NCI-H82 treated with DMSO at 0.1 percent for 48 hours (cell line): ENCODE data around the gene NAV1.

Source experiments
- DNase-seq: peaks from one replicate; lab custom pipeline; 2025; ENCODE audit not compliant: unreplicated experiment; lab: John Stamatoyannopoulos, UW

NAV1 gene

DNA sequence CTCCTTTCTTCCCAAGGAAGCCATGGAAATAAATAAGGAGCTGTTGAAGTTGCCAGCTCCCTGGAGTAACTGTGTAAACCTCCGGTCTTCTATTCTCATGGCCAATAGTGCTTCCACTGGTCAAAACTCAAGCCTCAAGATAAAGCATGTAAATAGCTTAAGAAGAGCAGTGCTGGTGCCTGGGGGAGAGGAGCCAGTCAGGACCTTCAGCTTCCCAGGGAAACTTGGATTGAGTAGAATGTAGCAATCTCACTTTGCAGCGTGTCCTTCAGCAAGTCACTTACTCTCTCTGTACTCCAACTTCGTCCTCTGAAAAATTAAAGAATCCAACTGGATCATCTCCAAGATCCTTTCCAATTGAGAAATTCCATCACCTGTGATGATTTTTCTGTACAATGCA lies 44.7 kb downstream of the NAV1 start:
- DNase-seq: no peak

GRCh38 chr1:201584471-201585092 lies 45.7 kb downstream of the NAV1 start:
- DNase-seq: no peak

DNA sequence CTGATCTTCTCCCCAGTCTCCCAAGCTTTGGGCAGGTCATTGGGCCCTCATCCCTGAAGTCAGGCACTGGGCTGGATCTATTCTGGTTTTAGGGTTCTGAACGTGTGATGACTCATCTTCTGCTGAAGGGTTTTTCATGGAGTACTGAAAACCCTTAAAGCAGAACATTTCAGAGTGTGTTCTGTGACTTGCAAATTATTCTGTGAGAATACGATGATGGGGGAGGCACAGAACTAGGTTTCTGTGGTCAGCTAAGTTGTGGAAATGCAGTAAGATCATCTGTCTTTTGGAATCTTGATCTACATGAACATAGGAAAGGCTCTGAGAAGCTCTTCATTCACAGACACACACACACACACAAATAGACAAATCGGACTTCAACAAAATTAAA lies 46.2 kb downstream of the NAV1 start:
- DNase-seq: no peak

- DNase-seq: no peak
These were observed 47.0 kb downstream of the NAV1 start for GRCh38 chr1:201585901-201586300.

- DNase-seq: no peak
These were observed 47.9 kb downstream of the NAV1 start for GRCh38 chr1:201586806-201587205.

DNA sequence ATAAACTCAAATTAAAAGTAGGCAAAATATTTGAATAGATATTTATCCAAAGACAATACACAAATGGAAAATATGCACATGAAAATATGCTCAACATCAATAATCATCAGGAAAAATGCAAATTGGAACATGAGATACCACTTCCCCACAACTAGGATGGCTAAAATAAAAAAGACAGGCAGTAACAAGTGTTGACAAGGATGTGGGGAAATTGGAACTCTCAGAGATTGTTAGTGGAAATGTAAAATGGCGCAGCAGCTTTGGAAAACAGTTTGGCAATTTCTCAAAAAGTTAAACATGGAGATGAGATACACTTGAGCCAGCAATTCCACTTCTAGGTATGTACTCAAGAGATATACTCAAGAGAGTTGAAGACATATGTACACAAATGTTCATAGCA lies 48.8 kb downstream of the NAV1 start:
- DNase-seq: no peak
